Lower leg skin (tissue), 4 donors: Measurements from ENCODE around the gene ADAMTS17. TPM values are rescaled to one million over a fixed set of nuclear protein-coding genes. Genes with fewer than 3 reads are reported as not detected.
A peak's percentile ranks its signal among the peaks of the same experiment; 100 is the strongest.

Experiments used
- DNase-seq, 2 donors: peaks; one replicate each; pipeline ENCODE4 v3.0.0-alpha.2; 2019; ENCODE audit warnings: low spot score in 2 of 2
- H3K4me3 ChIP-seq: fragments of 200-600 bp; sonication (generic); 2 replicates; pipeline ENCODE4 v1.5.1; 2017; ENCODE audit warnings: mild to moderate bottlenecking, low read depth; ENCODE audit not compliant: poor library complexity, severe bottlenecking
- POLR2A ChIP-seq, 2 donors: fragments of 450-650 bp; IDR thresholded peaks; one replicate each; pipeline ENCODE4 v1.6.1; 2016 to 2017; ENCODE audit warnings: antibody characterized with exemption in 2 of 2, mild to moderate bottlenecking in 1 of 2, moderate library complexity in 1 of 2
- WGBS, 2 donors: methylation state at CpG; one replicate each; pipeline ENCODE4 v1.1.5; 2018; 5-methylcytosine and 5-hydroxymethylcytosine counted together
- intact Hi-C: fragments of 100-400 bp; cut with DNase I; formaldehyde crosslinking; loops from one replicate; pipeline ENCODE4 v1.15.0; 2023; ENCODE audit warnings: low total_unique reads
- total RNA-seq, 4 donors: library from RNA; depleted of rRNA; stranded (reverse); fragments of >200 nt; gene quantifications; one replicate each; pipeline ENCODE4 v1.1.0, GENCODE V29; 2016
- TF ChIP-seq, protein P1 (sequence below), 3 donors: fragments of 450-650 bp; IDR thresholded peaks; one replicate each; pipeline ENCODE4 v1.5.1; 2016; ENCODE audit warnings: antibody characterized with exemption in 3 of 3, mild to moderate bottlenecking in 3 of 3, moderate library complexity in 2 of 3

The ADAMTS17 gene
- total RNA-seq, 4 donors from 2014 or later, result 3.5 to 7.8 (median 3.9) TPM

DNA sequence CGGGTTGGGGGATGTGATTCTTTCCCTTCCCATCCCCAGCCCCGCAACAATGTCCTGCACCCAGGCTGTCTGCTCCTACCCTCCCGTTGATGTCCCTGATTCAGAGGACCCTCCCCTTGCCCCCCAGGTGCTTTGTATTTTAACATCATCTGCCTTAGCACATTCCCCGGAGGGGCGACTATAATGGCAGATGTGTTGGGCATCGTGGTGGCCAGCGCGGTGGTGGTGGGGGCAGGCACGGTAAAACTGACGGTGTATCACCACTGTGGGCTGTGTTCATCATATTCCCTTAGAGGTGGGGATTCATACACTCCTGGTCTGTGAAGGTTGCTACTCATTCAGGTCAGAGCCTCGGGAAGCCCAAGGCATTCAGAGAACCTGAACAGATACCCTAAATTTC is 173.0 kb downstream of the ADAMTS17 start:
- intact Hi-C loops, result no loop called here
- DNase-seq, result peak in 1 of 2 donors; percentile 46
- 95 to 96% methylated on average over 11 of the region's 11 CpGs for WGBS, 2 donors

DNA sequence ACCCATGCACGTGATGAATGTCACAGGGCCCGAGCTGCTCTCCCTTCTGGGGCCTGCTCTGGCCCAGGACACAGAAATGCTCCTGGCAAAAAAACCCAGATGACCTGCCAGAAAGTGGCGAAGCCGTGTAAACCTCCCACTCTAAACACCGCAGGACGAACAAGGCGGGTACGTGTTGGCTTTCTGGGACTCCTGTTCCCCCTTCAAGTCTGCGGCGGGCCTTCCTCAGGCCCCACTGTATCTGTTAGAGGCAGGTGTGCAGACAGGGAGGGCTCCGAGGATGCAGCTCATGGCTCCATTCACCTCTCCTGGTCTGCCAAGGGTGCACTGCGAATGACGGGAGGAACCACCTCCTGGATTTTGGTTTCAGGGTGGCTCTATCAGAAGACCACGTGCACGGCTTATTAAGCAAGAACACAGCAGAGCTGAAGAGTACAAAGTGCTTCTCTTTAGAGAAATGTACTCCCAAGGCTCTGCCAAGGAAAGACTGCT is 173.8 kb downstream of the ADAMTS17 start:
- WGBS, 2 donors, result 91 to 98% methylated on average over 15 of the region's 15 CpGs
- H3K4me3 ChIP-seq, result no peak overlapping the region
- TF ChIP-seq POLR2A (IDR thresholded peaks at IDR 0.05), result no peak
- TF ChIP-seq, protein P1, sequence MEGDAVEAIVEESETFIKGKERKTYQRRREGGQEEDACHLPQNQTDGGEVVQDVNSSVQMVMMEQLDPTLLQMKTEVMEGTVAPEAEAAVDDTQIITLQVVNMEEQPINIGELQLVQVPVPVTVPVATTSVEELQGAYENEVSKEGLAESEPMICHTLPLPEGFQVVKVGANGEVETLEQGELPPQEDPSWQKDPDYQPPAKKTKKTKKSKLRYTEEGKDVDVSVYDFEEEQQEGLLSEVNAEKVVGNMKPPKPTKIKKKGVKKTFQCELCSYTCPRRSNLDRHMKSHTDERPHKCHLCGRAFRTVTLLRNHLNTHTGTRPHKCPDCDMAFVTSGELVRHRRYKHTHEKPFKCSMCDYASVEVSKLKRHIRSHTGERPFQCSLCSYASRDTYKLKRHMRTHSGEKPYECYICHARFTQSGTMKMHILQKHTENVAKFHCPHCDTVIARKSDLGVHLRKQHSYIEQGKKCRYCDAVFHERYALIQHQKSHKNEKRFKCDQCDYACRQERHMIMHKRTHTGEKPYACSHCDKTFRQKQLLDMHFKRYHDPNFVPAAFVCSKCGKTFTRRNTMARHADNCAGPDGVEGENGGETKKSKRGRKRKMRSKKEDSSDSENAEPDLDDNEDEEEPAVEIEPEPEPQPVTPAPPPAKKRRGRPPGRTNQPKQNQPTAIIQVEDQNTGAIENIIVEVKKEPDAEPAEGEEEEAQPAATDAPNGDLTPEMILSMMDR (IDR thresholded peaks at IDR 0.05), result no peak
- intact Hi-C loops, result no loop called here
- peak in 1 of 2 donors; percentile 80 for DNase-seq

More for the DNA sequence above, 173.0 kb downstream of the ADAMTS17 start:
- TF ChIP-seq, protein P1 (IDR thresholded peaks at IDR 0.05), result no peak
- no peak for TF ChIP-seq POLR2A (IDR thresholded peaks at IDR 0.05)
- no peak overlapping the region for H3K4me3 ChIP-seq

DNA sequence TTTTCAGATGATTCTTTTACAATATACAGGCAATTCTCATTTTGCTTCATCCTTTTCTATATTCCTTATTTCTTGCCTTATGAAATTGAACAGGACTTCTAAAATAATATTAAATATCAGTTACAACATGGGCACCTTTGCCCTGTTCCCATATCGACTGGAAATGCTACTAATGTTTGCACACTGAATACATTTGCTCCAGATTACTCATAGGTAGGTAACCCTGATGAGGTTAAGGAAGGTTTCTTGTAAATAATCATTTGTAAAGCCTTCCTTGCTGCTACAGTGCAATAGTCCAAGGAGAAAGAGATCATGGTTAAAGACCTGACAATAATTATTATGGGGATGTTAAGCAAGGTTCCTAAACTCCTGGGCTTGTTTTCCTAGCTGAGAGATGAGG is 175.5 kb downstream of the ADAMTS17 start:
- no peak for TF ChIP-seq POLR2A (IDR thresholded peaks at IDR 0.05)
- TF ChIP-seq, protein P1 (IDR thresholded peaks at IDR 0.05), result no peak
- WGBS, 2 donors, result 86 to 90% methylated on average over 1 of the region's 1 CpG
- H3K4me3 ChIP-seq, result no peak overlapping the region
- intact Hi-C loops, result no loop called here
- no peak for DNase-seq

DNA sequence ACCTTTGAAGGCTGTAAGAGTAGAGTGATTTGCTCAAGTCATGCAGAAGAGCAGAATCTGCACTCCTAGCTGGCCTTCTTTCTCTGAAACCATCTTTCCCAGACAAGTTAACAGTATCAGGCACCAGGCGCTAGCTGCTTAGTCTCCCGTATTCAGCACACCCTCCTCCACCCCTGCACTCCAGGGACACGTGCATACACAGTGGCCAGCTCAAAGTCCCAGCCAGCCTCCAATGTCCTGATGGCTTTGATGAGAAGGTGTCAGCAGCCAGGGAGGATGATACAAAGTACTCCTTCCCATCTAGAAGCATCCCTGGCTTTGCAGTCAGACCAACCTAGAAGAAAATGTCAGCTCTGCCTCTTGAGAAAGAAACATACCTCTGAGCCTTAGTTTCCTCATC is 177.8 kb downstream of the ADAMTS17 start:
- WGBS, 2 donors, result 93 to 94% methylated on average over 3 of the region's 3 CpGs

DNA sequence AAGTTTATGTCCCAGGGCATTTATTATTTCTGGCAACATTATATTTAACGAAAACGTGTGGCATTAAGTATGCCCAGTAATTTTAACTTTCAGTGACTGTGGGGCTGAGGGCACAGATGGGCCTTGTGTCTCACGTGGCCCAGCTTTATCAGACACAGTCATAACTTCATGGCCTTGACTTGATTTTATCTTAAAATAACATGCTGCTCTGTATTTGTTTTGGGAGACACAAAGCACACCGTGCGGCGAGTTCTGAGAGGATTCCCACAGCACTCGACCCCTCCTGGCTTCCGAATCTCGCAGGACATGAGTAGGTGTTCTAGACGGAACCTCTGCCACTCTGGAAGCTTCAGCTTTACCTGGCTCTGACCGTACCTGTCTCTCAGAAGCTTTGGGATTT is 180.8 kb downstream of the ADAMTS17 start:
- DNase-seq, result peak in 1 of 2 donors; percentile 74
- no peak overlapping the region for H3K4me3 ChIP-seq
- intact Hi-C loops, result no loop called here
- 88 to 90% methylated on average over 11 of the region's 11 CpGs for WGBS, 2 donors
- no peak for TF ChIP-seq POLR2A (IDR thresholded peaks at IDR 0.05)
- TF ChIP-seq, protein P1 (IDR thresholded peaks at IDR 0.05), result no peak

More for the DNA sequence above, 177.8 kb downstream of the ADAMTS17 start:
- H3K4me3 ChIP-seq, result no peak overlapping the region
- intact Hi-C loops, result no loop called here
- TF ChIP-seq, protein P1 (IDR thresholded peaks at IDR 0.05), result no peak
- TF ChIP-seq POLR2A (IDR thresholded peaks at IDR 0.05), result no peak
- DNase-seq, result peak in 1 of 2 donors; percentile 45

DNA sequence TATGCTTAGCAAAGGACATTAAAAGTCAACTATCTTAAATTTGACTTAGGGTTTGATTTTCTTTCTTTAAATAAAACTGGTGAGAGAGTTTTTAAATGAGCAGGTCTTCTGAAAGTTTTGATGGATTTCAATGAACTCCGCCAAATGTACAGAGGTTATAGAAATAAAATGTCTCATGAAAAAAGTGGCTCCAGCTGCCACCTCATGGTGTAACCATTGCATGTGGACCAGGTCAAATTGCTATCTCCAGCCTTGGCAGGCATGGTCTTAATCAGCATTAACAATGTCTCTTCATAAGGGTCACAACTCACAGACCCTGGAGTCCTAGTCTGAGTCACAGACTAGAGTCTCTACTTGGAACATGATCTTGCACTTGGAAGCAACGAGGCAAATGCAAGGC is 182.3 kb downstream of the ADAMTS17 start:
- intact Hi-C loops, result no loop called here
- DNase-seq, result no peak
- TF ChIP-seq POLR2A (IDR thresholded peaks at IDR 0.05), result no peak
- TF ChIP-seq, protein P1 (IDR thresholded peaks at IDR 0.05), result no peak
- 67 to 75% methylated on average over 2 of the region's 2 CpGs for WGBS, 2 donors
- no peak overlapping the region for H3K4me3 ChIP-seq
